B cell (primary cell): ENCODE measurements around the gene DTNBP1. TPM values are rescaled to one million over a fixed set of nuclear protein-coding genes. Genes with fewer than 3 reads are reported as not detected.
A peak's percentile ranks its signal among the peaks of the same experiment; 100 is the strongest.

ENCODE experiments used
- ATAC-seq: fragments of 200-7000 bp; cut with Tn5 transposase; one replicate; pipeline ENCODE4 v1.10.0; 2021; ENCODE audit warnings: low read depth, mild to moderate bottlenecking, moderate number of reproducible peaks, moderate library complexity
- CTCF ChIA-PET: fragments of 350-600 bp; sonication (Branson Sonifier 250); formaldehyde crosslinking; loops from one replicate; lab custom pipeline; 2021; ENCODE audit warnings: antibody characterized with exemption, inconsistent platforms; lab: Charles Lee
- POLR2A ChIA-PET: fragments of 350-600 bp; sonication (Branson Sonifier 250); formaldehyde crosslinking; loops from one replicate; lab custom pipeline; 2021; ENCODE audit warnings: antibody characterized with exemption; lab: Charles Lee
- DNase-seq: peaks from one replicate; pipeline ENCODE4 v3.0.0; 2013
- H2AFZ ChIP-seq: 2 replicates; pipeline ENCODE4 v1.6.1; 2012; ENCODE audit warnings: mild to moderate bottlenecking, low read depth, low read length; ENCODE audit not compliant: insufficient read depth, poor library complexity, severe bottlenecking
- H3K27ac ChIP-seq, 2 donors: 1 replicate in 1 of 2; 2 replicates in 1 of 2; pipeline ENCODE4 v1.5.1; 2012 to 2013; ENCODE audit warnings: low read length in 2 of 2, mild to moderate bottlenecking in 2 of 2, moderate library complexity in 1 of 2
- H3K27me3 ChIP-seq, 4 experiments: fragments of 200-600 bp in 1 of 4; sonication (generic) in 1 of 4; replicated peaks in 1 of 4; 1 replicate in 2 of 4; 2 replicates in 2 of 4; pipeline versions ENCODE4 v1.6.1 to v1.7.0; 2013 to 2016; ENCODE audit warnings: low read length in 3 of 4, mild to moderate bottlenecking in 2 of 4, mixed read lengths in 1 of 4, moderate library complexity in 1 of 4; ENCODE audit not compliant: insufficient read depth in 4 of 4, control insufficient read depth in 3 of 4; ENCODE audit errors: control extremely low read depth in 1 of 4
- H3K36me3 ChIP-seq, 2 experiments: replicated peaks in 1 of 2; 1 replicate in 1 of 2; 2 replicates in 1 of 2; pipeline versions ENCODE4 v1.6.1 to v1.7.1; 2013; ENCODE audit warnings: low read length in 1 of 2; ENCODE audit not compliant: insufficient read depth in 2 of 2, control insufficient read depth in 1 of 2; ENCODE audit errors: control extremely low read depth in 1 of 2, extremely low read depth in 1 of 2
- H3K4me1 ChIP-seq, 2 donors: fragments of 200-600 bp in 1 of 2; sonication (generic) in 1 of 2; 1 replicate in 1 of 2; 2 replicates in 1 of 2; pipeline versions ENCODE4 v1.5.1 to v1.6.1; 2013 to 2017; ENCODE audit warnings: low read length in 2 of 2; ENCODE audit not compliant: control insufficient read depth in 2 of 2, insufficient read depth in 2 of 2
- H3K4me2 ChIP-seq: replicated peaks from 2 replicates; pipeline ENCODE3; 2012; ENCODE audit warnings: mild to moderate bottlenecking, low read depth, low read length; ENCODE audit not compliant: poor library complexity, severe bottlenecking
- H3K4me3 ChIP-seq, 5 experiments: fragments of 200-600 bp in 1 of 5; sonication (generic) in 1 of 5; 1 replicate in 3 of 5; 2 replicates in 2 of 5; pipeline versions ENCODE4 v1.5.1 to v1.7.0; 2011 to 2016; ENCODE audit warnings: low read length in 4 of 5, mild to moderate bottlenecking in 4 of 5, low read depth in 2 of 5, control low read depth in 1 of 5, moderate library complexity in 1 of 5; ENCODE audit not compliant: insufficient read depth in 1 of 5; ENCODE audit errors: control extremely low read depth in 1 of 5, extremely low read depth in 1 of 5
- H3K79me2 ChIP-seq: fragments of 200-600 bp; sonication (generic); one replicate; pipeline ENCODE4 v1.6.0; 2016; ENCODE audit warnings: low read length; ENCODE audit not compliant: control insufficient read depth, insufficient read depth
- H3K9ac ChIP-seq: fragments of 200-600 bp; sonication (generic); 2 replicates; pipeline ENCODE4 v1.6.1; 2017; ENCODE audit warnings: mild to moderate bottlenecking, low read length, moderate library complexity
- H3K9me3 ChIP-seq, 3 donors: one replicate each; pipeline versions ENCODE4 v1.6.1 to v1.7.1; 2013; ENCODE audit warnings: low read length in 2 of 3; ENCODE audit not compliant: control insufficient read depth in 2 of 3, insufficient read depth in 1 of 3; ENCODE audit errors: control extremely low read depth in 1 of 3
- H4K20me1 ChIP-seq: 2 replicates; pipeline ENCODE4 v1.6.0; 2012; ENCODE audit warnings: mild to moderate bottlenecking, low read length; ENCODE audit not compliant: insufficient read depth, control insufficient read depth, poor library complexity, severe bottlenecking
- H3K27ac Mint-ChIP-seq: one replicate; pipeline ENCODE4 v1.8.0; 2021; ENCODE audit warnings: mixed read lengths
- H3K27me3 Mint-ChIP-seq: one replicate; pipeline ENCODE4 v1.8.0; 2021; ENCODE audit warnings: mixed read lengths
- H3K4me1 Mint-ChIP-seq: one replicate; pipeline ENCODE4 v1.8.0; 2021; ENCODE audit warnings: mixed read lengths
- H3K4me3 Mint-ChIP-seq: one replicate; pipeline ENCODE4 v1.8.0; 2021; ENCODE audit warnings: mixed read lengths
- H3K9me3 Mint-ChIP-seq: one replicate; pipeline ENCODE4 v1.8.0; 2022; ENCODE audit warnings: mixed read lengths; ENCODE audit not compliant: insufficient read depth
- EZH2 ChIP-seq: IDR thresholded peaks from 2 replicates; pipeline ENCODE4 v1.6.1; 2012; ENCODE audit warnings: borderline replicate concordance, low read depth, mild to moderate bottlenecking, moderate library complexity, low read length; ENCODE audit not compliant: insufficient read depth, poor library complexity, severe bottlenecking
- WGBS: methylation state at CpG from one replicate; pipeline ENCODE4 v1.1.5; 2013; ENCODE audit warnings: missing lambda C conversion rate; ENCODE audit not compliant: insufficient coverage; 5-methylcytosine and 5-hydroxymethylcytosine counted together
- intact Hi-C: fragments of 100-400 bp; cut with micrococcal nuclease; formaldehyde crosslinking; loops from one replicate; pipeline ENCODE4 v1.10.0; 2022
- polyA plus RNA-seq: library from polyadenylated mRNA; depleted of rRNA; stranded (reverse); fragments of >200 nt; gene quantifications from 2 replicates; pipeline ENCODE4 v1.2.3, GENCODE V29; 2012
- total RNA-seq, 2 donors: library from RNA; stranded (reverse); fragments of 120-200 nt in 1 of 2; gene quantifications; 1 replicate in 1 of 2; 2 replicates in 1 of 2; pipeline versions ENCODE4 v1.2.3 to v1.2.4, GENCODE V29; 2013 to 2022
- TF ChIP-seq, protein P1 (sequence below): fragments of 200-600 bp; IDR thresholded peaks from one replicate; pipeline ENCODE4 v1.8.0; 2022; ENCODE audit warnings: antibody characterized with exemption, mild to moderate bottlenecking

DTNBP1 gene
- total and polyA plus RNA-seq, 2 donors (not counting 1 experiment from before 2014, with no cell fraction given) = 31.4 to 73.0 TPM

DNA sequence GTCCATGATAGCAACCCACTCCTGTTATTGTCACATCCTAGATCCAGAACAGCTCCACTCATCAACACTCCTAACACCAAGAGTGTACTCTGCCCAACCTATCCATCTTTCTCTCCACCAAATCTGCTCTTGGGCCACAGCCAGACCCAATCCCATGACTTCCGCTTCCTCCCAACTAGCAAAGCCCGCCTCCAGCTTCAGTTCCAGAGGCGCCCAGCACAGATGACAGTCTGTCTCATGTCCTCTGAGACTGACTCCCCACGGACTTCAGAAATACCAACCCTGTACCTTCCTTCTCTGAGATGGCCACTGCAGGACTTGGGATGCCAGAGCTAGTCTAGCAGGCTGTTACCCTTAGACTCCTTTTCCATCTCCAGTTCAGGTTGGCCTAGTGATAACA lies 48.6 kb downstream of the DTNBP1 start:
- peaks cover 17 to 42% of the 10 kb centered on the region in 2 experiments for H3K36me3 ChIP-seq
- H3K4me2 ChIP-seq = no peak overlapping the region
- peak overlapping the region in 1 of 2 donors; percentile 46 for H3K27ac ChIP-seq
- intact Hi-C loops = no loop called here
- H3K79me2 ChIP-seq = peaks cover 95% of the 10 kb centered on the region
- 96% methylated on average over 4 of the region's 4 CpGs for WGBS
- no peak overlapping the region for H2AFZ ChIP-seq
- POLR2A ChIA-PET = no interaction called here
- Mint-ChIP-seq H3K27me3 (no peaks in the 10 kb centered on the region), H3K27ac (peak overlapping the region; percentile 64), H3K4me1 (peaks cover 52% of the 10 kb centered on the region), H3K9me3 (no peaks in the 10 kb centered on the region), H3K4me3 (no peak overlapping the region)
- no peak for ATAC-seq
- no peaks in the 10 kb centered on the region for H3K27me3 ChIP-seq
- no peak for DNase-seq
- CTCF ChIA-PET = interaction anchor here (1.3 to 2.9 kb wide), 2 partner anchors 10 to 12 kb away, joined by 5 to 12 read pairs; no protein-coding TSS in a partner anchor
- H3K4me3 ChIP-seq = no peak overlapping the region
- no peak for TF ChIP-seq EZH2
- TF ChIP-seq, protein P1, sequence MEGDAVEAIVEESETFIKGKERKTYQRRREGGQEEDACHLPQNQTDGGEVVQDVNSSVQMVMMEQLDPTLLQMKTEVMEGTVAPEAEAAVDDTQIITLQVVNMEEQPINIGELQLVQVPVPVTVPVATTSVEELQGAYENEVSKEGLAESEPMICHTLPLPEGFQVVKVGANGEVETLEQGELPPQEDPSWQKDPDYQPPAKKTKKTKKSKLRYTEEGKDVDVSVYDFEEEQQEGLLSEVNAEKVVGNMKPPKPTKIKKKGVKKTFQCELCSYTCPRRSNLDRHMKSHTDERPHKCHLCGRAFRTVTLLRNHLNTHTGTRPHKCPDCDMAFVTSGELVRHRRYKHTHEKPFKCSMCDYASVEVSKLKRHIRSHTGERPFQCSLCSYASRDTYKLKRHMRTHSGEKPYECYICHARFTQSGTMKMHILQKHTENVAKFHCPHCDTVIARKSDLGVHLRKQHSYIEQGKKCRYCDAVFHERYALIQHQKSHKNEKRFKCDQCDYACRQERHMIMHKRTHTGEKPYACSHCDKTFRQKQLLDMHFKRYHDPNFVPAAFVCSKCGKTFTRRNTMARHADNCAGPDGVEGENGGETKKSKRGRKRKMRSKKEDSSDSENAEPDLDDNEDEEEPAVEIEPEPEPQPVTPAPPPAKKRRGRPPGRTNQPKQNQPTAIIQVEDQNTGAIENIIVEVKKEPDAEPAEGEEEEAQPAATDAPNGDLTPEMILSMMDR = no peak
- peaks cover 11% of the 10 kb centered on the region for H4K20me1 ChIP-seq
- no peaks in the 10 kb centered on the region for H3K9me3 ChIP-seq
- no peak overlapping the region for H3K9ac ChIP-seq
- H3K4me1 ChIP-seq = peaks cover 16 to 23% of the 10 kb centered on the region in 2 donors

DNA sequence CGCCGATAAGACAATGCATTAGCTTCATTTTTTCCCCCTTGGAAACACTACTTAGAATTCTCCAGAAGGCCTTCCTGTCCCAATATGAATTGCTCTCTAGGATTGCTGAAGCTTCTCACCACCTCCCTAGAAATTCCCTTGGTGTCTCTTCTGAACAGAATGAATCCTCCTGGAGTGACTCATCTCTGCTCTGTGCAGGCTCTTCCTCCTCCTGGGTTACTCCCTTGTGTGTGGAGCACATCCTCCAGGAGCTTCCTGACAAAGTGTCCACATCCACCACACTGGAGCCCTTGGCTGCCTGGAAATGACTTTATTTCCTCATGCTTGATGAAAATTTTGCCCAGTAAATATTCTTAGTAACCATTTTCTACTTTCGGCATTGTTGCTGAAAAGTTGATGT lies 54.4 kb downstream of the DTNBP1 start:
- H3K27ac Mint-ChIP-seq = no peak overlapping the region

More for the DNA sequence above, 54.4 kb downstream of the DTNBP1 start:
- Histone ChIP-seq H4K20me1 (peaks cover 8% of the 10 kb centered on the region), H2AFZ (no peak overlapping the region), H3K27ac (no peak overlapping the region), H3K4me3 (no peak overlapping the region), H3K4me1 (peaks cover 8 to 12% of the 10 kb centered on the region in 2 donors), H3K9me3 (no peaks in the 10 kb centered on the region), H3K36me3 (peaks cover 12 to 38% of the 10 kb centered on the region in 2 experiments), H3K79me2 (peaks cover 77% of the 10 kb centered on the region), H3K9ac (no peak overlapping the region), H3K27me3 (no peaks in the 10 kb centered on the region), H3K4me2 (no peak overlapping the region)
- H3K4me3 Mint-ChIP-seq = no peak overlapping the region
- ChIA-PET POLR2A (no interaction called here), CTCF (interaction anchor here (1.4 kb wide), 1 partner anchor 15 kb away, joined by 4 read pairs; no protein-coding TSS in a partner anchor)
- no peak for ATAC-seq
- WGBS = 100% methylated on average over 2 of the region's 3 CpGs
- peaks cover 21% of the 10 kb centered on the region for H3K4me1 Mint-ChIP-seq
- no peaks in the 10 kb centered on the region for H3K27me3 Mint-ChIP-seq
- no peak for TF ChIP-seq EZH2
- TF ChIP-seq, protein P1 = no peak
- intact Hi-C loops = no loop called here
- no peaks in the 10 kb centered on the region for H3K9me3 Mint-ChIP-seq
- DNase-seq = no peak
